HG03060 (cell line): Measurements from ENCODE around the gene RNF181.
"Not testable (repeated sequence)": the region's sequence is repeated elsewhere in the genome, so short reads cannot be mapped to it uniquely, and the experiment has no call there.

Experiments used
- ATAC-seq: cut with Tn5 transposase; IDR thresholded peaks from one replicate; pipeline ENCODE4 v1.9.1; 2021; ENCODE audit warnings: low read depth, moderate number of reproducible peaks; ENCODE audit not compliant: unreplicated experiment

Gene RNF181

GRCh38 chr2:85575739-85576138, 19.8 kb upstream of the RNF181 start:
- no peak for ATAC-seq

- ATAC-seq = no peak
These were observed 18.5 kb upstream of the RNF181 start for GRCh38 chr2:85577063-85577385.

- peak; percentile 52 for ATAC-seq
These were observed 17.9 kb upstream of the RNF181 start, which contains the start of gene VAMP8 for GRCh38 chr2:85577386-85578242. Gene VAMP8 (plus strand): TSS chr2:85577586. CDS start chr2:85577647, 61 bp downstream.

- ATAC-seq = no peak
These were observed 17.0 kb upstream of the RNF181 start for GRCh38 chr2:85578243-85579180.

GRCh38 chr2:85579266-85579935, 16.1 kb upstream of the RNF181 start:
- ATAC-seq = no peak

GRCh38 chr2:85580206-85580605, 15.3 kb upstream of the RNF181 start:
- ATAC-seq = no peak

GRCh38 chr2:85582492-85582891, 13.1 kb upstream of the RNF181 start:
- ATAC-seq = no peak

- no peak for ATAC-seq
These were observed 11.7 kb upstream of the RNF181 start for GRCh38 chr2:85583667-85584353.

- no peak for ATAC-seq
These were observed 11.1 kb upstream of the RNF181 start, which contains the start of gene VAMP5 for GRCh38 chr2:85584354-85584856. Gene VAMP5 (plus strand): TSS chr2:85584431. CDS start chr2:85584491, 60 bp downstream.

- no peak for ATAC-seq
These were observed 10.4 kb upstream of the RNF181 start for GRCh38 chr2:85584857-85585780.

GRCh38 chr2:85585781-85586105, 9.8 kb upstream of the RNF181 start:
- no peak for ATAC-seq

GRCh38 chr2:85588236-85588635, 7.3 kb upstream of the RNF181 start:
- no peak for ATAC-seq

- no peak for ATAC-seq
These were observed 6.9 kb upstream of the RNF181 start for GRCh38 chr2:85588645-85589044.

GRCh38 chr2:85589181-85589580, 6.4 kb upstream of the RNF181 start:
- ATAC-seq = no peak

- ATAC-seq = no peak
These were observed 5.4 kb upstream of the RNF181 start for GRCh38 chr2:85589982-85590791.

- ATAC-seq = no peak
These were observed 4.6 kb upstream of the RNF181 start for GRCh38 chr2:85590950-85591349.

- ATAC-seq = no peak
These were observed 4.0 kb upstream of the RNF181 start for GRCh38 chr2:85591563-85591962.

- not testable (repeated sequence) for ATAC-seq
These were observed 3.2 kb upstream of the RNF181 start for GRCh38 chr2:85592299-85592698.
